Activated naive CD4-positive, alpha-beta T cell treated with Interleukin-2 at 50 U/mL for 16 hours (primary cell): ENCODE measurements around the gene SULT1C2.
"Not testable (repeated sequence)": the region's sequence is repeated elsewhere in the genome, so short reads cannot be mapped to it uniquely, and the experiment has no call there.

Experiments
- DNase-seq: peaks from one replicate; pipeline ENCODE4 v3.0.0-alpha.2; 2020

SULT1C2 gene

DNA sequence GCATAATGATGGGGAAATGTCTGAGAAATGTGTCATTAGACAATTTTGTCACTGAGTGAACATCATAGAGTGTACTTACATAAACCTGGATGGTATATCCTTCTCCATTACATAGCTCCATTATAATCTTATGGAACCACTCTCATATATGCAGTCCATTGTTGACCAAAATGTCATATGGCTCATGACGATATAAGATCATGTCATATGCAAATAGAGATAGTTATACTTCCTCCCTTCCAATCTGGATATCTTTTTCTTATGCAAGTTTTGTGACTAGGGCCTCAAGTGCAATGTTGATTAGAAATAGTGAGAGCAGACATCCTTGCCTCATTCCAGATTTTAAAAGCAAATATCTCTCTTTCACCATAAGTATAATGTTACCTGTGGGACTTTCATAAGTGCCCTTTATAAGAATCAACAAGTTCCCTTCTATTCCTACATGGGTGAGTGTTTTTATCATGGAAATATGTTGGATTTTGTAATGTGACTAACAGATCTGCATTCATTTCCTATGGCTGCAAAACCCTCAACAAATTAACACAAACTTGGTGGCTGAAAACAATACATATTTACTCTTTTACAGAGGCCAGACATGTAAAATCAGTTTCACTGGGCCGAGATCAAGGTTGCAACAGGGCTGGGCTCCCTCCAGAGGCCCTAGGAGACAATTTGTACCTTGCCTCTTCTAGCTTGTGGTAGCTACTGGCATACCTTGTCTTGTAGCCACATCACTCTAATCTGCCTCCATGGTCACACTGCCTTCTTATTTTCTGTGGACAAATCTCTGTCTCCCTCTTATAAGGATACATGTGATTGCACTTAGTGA lies 67.4 kb downstream of the SULT1C2 start:
- DNase-seq, result no peak

- DNase-seq, result not testable (repeated sequence)
Observed at GRCh38 chr2:108359336-108359735, 70.6 kb downstream of the SULT1C2 start.
